NCI-H2081 (cell line): ENCODE data around the gene DPF3.

ENCODE experiments used
- DNase-seq, 2 experiments: peaks; one replicate each; lab custom pipeline; 2025; lab: John Stamatoyannopoulos, UW

Gene DPF3

GRCh38 chr14:72682188-72682587 lies 211.7 kb downstream of the DPF3 start:
- DNase-seq = no peak

GRCh38 chr14:72680853-72681640 lies 212.9 kb downstream of the DPF3 start:
- DNase-seq = no peak

DNA sequence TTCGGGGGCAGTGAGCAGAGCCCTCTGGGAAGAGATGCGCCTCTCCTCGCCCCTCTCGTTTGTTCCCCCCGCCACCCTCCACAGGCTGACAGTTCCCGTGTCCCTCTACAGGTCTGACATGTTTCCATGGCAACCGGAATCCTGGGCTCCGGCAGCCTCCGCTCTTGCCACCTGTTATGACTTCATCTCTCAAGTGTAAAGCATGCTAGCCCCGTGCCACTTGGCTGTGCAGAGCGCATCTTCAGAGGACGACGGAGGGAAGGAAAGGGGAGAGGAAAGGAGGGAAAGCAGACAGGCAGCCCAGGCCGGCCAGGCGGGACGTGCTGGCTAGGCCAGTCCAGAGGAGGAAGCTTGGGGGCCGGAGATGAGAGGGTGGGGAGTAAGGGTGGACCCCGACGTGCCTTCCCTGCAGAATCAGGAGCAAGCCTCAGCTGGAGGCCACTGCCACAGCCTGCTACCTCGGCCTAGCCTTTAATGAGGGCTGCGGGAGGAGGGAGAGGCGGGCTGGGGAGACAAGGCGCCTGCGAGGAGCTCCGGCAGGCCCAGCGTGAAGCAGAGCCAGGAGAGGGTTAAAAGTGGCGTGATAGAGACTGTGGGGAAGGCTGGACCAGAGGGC lies 214.3 kb downstream of the DPF3 start:
- no peak for DNase-seq

GRCh38 chr14:72679141-72679535 lies 214.8 kb downstream of the DPF3 start:
- DNase-seq = no peak

GRCh38 chr14:72678356-72678755 lies 215.5 kb downstream of the DPF3 start:
- DNase-seq = no peak

DNA sequence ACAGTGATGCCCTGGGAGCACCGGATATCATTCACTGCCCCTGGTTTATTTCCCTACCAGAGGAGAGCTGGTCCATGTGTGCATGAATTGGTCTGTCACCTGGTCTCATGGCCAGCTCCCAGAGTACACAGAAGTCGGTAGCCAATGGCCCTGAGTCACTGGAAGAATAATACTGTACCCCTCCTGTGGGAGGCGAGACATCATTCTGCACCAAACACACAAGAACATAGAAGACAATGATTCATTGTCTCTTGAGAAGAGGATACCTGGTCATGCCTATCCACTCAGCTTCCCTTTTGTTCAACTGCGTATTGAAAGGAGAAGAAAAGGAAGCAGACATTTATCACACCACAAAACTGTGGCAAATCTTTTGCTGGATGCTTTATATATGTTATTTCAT lies 216.2 kb downstream of the DPF3 start:
- no peak for DNase-seq

DNA sequence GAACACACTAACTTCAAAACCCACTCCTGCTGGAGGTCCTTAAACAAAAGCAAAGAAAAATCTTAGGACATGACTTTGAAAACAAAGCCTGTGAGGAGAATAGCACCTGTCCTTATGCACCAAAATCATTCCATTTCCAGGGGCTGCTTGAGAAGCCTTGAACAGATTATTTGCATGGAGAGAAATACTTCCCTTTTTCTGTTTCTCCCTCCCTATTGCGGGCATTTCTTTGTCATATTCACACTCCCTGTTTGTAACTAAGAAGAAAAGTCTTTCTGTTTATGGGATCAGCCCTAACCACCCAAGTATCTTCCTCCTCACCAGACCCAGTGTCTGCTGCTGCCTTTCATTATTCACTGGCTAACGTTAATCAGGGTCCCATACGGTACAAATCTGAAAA lies 218.8 kb downstream of the DPF3 start:
- DNase-seq = no peak

DNA sequence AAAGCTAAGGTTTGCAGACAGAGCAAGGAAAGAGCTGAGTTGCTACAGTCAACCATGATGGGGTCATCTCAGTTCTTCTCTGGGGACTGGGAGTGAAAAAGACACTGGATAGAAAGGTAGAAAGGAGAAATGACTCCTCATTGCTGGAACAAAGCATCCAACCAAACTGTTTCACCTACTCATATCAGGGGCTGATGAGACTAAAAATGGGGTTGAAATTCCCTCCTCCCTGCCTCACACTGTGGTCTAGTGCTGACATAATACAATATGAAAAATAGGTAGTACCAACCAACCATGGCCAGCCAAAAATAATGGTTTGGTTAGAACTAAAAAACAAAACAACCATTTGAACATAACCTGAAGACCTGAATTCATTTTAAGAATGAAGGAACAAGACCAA lies 220.7 kb downstream of the DPF3 start:
- DNase-seq = no peak

- no peak for DNase-seq
These were observed 227.3 kb downstream of the DPF3 start for GRCh38 chr14:72666610-72667009.

GRCh38 chr14:72665259-72665658 lies 228.6 kb downstream of the DPF3 start:
- no peak for DNase-seq

DNA sequence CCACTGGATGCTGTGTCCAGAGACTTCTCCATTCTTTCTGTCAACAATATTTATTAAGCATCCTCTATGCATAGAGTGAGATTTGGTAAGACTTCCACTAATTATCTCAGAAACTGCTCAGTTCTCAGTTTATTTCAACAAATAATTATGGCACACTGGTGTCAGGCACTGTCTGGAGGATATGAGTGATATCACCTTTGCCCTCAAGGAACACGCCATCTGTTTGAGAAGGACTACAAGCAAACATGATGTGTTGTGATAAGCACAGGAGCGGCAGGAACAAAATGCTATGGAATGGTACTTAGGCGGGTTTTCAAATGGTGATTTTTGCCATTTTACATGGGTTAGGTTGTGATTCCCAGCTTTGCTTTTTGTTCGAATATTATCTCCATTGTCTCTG lies 229.2 kb downstream of the DPF3 start:
- DNase-seq = no peak

- DNase-seq = no peak
These were observed 229.8 kb downstream of the DPF3 start for GRCh38 chr14:72663956-72664650.

GRCh38 chr14:72663076-72663487 lies 230.8 kb downstream of the DPF3 start:
- DNase-seq = no peak

DNA sequence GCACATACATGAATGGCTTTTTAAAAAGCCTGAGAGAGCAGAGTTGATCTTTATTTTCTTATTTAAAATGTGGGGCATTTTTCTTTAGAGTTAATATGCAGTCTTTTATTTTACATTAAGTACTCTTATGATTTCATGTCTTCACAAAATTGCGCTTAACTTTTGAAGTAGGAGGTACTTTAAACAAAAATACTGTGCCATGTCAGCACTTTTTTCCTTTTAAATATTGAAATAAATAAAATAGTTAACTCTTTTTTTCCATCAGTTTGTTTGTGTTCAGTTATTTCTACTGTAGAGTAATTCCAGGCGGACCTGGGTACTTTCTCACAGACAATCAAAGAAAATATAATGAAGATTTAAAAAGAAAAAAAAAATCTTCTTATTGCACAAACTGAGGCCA lies 231.7 kb downstream of the DPF3 start:
- DNase-seq = no peak

DNA sequence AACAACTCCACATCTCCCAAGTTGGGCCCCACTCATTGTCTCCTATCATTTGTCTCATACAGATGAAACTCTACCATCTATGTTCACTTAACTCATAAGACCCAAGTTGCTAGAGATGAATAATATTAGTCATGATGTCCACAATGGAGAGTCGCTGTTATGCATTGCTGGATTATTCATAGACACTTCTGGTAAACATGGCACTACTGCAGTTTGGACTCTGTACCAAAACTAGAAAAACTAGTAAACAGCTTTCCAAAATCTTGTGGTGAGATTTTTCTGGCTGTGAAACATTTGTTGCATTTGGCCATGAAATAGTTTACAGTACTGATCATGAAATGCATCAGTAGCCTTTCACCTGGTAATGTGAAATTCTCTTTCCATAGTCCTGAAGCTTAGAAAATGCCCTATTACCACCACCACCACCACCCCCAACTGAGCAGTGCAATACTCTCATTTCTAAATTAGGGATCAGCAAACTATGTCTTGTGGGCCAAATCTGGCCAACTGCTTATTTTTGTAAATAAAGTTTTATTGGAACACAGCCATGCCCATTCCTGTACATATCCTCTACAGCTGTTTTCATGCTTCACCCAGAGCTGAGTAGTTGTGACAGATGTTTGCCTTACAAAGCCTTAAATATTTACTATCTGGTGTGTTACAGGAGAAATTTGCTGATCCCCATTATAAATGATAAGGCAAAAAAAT lies 236.5 kb downstream of the DPF3 start:
- no peak for DNase-seq

- no peak for DNase-seq
These were observed 240.9 kb downstream of the DPF3 start for GRCh38 chr14:72653026-72653425.

- no peak for DNase-seq
These were observed 241.7 kb downstream of the DPF3 start for GRCh38 chr14:72652179-72652578.

GRCh38 chr14:72651714-72652113 lies 242.2 kb downstream of the DPF3 start:
- DNase-seq = no peak

DNA sequence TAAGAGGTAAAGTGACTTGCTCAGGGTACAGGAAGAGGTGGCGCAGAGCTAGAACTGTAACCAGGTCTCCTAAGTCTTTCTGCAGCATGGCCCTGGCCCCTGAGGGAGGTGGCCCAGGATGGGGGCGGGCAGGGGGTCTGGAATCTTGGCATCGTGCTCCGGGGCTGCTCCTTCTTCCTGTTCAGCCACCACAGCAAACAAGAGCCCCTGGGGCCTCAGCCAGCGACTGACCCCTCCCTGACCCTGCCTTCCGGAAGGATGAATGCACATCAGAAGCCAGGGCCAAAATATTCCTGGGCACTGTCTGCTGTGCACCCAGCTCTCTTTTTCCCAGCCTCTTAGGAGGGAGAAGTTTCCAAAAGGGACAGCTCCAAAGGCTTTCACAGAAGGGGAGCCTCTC lies 242.8 kb downstream of the DPF3 start:
- no peak for DNase-seq

DNA sequence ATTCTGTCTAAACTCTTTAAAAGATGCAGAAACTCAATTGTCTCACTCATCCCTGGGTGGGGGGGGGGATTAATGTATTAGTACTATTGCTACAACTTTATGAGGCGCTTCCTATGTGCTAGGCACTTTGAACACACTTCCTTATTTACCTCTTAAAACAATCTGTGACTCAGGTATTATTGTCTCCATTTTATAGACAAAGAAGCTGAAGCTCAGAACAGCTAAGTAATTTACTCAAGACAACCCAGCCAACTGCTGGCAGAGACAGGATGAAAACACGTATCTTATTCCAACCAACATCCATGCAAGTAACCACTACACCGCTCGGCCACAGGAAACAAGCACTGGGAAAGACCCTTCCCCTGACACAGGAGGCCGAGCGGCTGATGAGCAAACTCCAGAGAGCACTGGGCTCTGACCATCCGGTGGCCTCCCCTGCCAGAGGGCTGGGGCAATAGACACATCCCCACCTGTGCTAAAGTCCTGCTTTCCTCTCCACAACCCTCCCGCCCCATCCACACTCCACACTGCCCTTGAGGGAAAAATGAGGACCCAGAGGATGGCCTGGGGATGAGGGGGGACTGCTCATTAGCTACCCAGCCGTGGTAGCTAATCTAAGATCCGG lies 244.2 kb downstream of the DPF3 start:
- no peak for DNase-seq

GRCh38 chr14:72647782-72648181 lies 246.1 kb downstream of the DPF3 start:
- DNase-seq = no peak

DNA sequence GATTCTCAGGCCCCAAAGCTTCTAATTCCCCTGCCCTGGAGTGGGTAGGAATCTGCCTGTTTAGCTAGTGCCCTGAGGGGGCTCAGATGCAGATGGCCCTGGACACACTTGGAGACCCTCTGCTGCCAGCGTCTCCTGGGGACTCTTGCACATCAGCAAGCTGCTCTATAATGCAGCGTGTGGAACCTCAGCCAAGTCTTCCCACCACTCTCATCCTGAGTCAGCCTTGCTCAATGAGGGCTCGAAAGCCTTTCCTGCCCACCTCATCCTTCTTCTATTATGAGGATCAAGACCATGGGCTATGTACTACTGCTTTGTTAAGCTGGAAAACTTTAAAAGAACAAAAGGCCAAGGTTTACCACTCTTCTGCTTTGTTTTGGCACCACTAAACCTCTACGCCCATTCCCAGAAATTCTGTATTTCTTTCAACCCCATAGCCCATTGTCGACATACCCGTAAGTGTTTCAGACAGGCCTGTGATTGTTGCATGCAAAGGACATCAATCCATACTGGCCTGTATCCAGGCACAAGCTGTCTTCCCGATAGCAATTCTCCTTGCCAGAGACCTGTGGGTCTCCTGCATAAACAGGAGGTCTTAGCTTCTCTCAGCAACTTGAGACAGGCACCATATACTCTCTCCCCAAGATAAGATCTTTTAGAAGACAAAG lies 246.9 kb downstream of the DPF3 start:
- DNase-seq = no peak
